K562 (cell line): Measurements from ENCODE around the gene LYPD6B. TPM values are rescaled to one million over a fixed set of nuclear protein-coding genes. Genes with fewer than 3 reads are reported as not detected.

Experiments
- ATAC-seq: fragments of 200-7000 bp; cut with Tn5 transposase; 3 replicates; pipeline ENCODE4 v1.9.1; 2020; ENCODE audit warnings: moderate library complexity
- BruUV-seq: library from RNA; stranded (reverse); fragments of 400-500 nt; replicated peaks from 2 replicates; lab custom pipeline; 2021; lab: Mats Ljungman, UMichigan
- CTCF ChIA-PET: fragments of 300-600 bp; formaldehyde crosslinking; extraction: SDS; loops from one replicate; lab custom pipeline; 2021; ENCODE audit warnings: low intra/inter-chr PET ratio; lab: Yijun Ruan, JAX
- POLR2A ChIA-PET: fragments of 300-600, 350-650 bp; sonication (Branson Sonifier 250); formaldehyde crosslinking; extraction: SDS; loops from one replicate; lab custom pipeline; 2021; ENCODE audit warnings: antibody characterized with exemption, inconsistent platforms; lab: Yijun Ruan, JAX
- DNase-seq, 4 experiments: peaks; one replicate each; pipeline versions ENCODE4 v3.0.0 to v3.0.0-alpha.2; 2011 to 2018; ENCODE audit warnings: low spot score in 3 of 4, mixed read lengths in 3 of 4; ENCODE audit errors: extremely low read depth in 1 of 4
- FAIRE-seq: peaks from 2 replicates; lab custom pipeline; 2011; peaks lifted over from hg19 to GRCh38; lab: Jason Lieb, UNC
- H2AFZ ChIP-seq: 2 replicates; pipeline ENCODE4 v1.6.0; 2011; ENCODE audit warnings: low read depth, low read length, control low read depth, inconsistent platforms
- H3K27ac ChIP-seq: fragments of 200-600 bp; 3 replicates; pipeline ENCODE4 v1.8.0; 2011; ENCODE audit warnings: low read depth, mild to moderate bottlenecking, control low read depth, inconsistent platforms, low read length, moderate library complexity, mixed read lengths; ENCODE audit errors: extremely low read depth
- H3K27me3 ChIP-seq, 2 experiments: fragments of 300-600 bp in 1 of 2; 2 replicates in 1 of 2; 3 replicates in 1 of 2; pipeline versions ENCODE4 v1.6.0 to v1.8.0; 2011; ENCODE audit warnings: inconsistent platforms in 2 of 2, low read length in 2 of 2, mild to moderate bottlenecking in 1 of 2, mixed read lengths in 1 of 2, moderate library complexity in 1 of 2; ENCODE audit not compliant: control insufficient read depth in 2 of 2, insufficient read depth in 2 of 2
- H3K36me3 ChIP-seq: fragments of 300-600 bp; 3 replicates; pipeline ENCODE4 v1.8.0; 2011; ENCODE audit warnings: mild to moderate bottlenecking, low read length, inconsistent platforms; ENCODE audit not compliant: control insufficient read depth, insufficient read depth
- H3K4me1 ChIP-seq, 2 experiments: fragments of 200-600 bp in 1 of 2; replicated peaks in 1 of 2; 2 replicates in 1 of 2; 3 replicates in 1 of 2; pipeline versions ENCODE4 v1.5.1 to v1.8.0; 2011; ENCODE audit warnings: inconsistent platforms in 2 of 2, low read length in 2 of 2, mild to moderate bottlenecking in 1 of 2, mixed read lengths in 1 of 2, moderate library complexity in 1 of 2; ENCODE audit not compliant: control insufficient read depth in 2 of 2, insufficient read depth in 2 of 2
- H3K4me2 ChIP-seq: 2 replicates; pipeline ENCODE4 v1.6.1; 2011; ENCODE audit warnings: low read length, control low read depth, inconsistent platforms, mixed read lengths; ENCODE audit not compliant: insufficient read depth
- H3K4me3 ChIP-seq: fragments of 200-600 bp; sonication (generic), shearing (Covaris generic); 2 replicates; pipeline ENCODE4 v1.5.1; 2016; ENCODE audit warnings: control low read depth, inconsistent platforms
- H3K79me2 ChIP-seq: fragments of 200-600 bp; 3 replicates; pipeline ENCODE4 v1.8.0; 2011; ENCODE audit warnings: low read length, inconsistent platforms; ENCODE audit not compliant: control insufficient read depth, insufficient read depth
- H3K9ac ChIP-seq, 2 experiments: 2 replicates each; pipeline versions ENCODE4 v1.6.0 to v1.6.1; 2011; ENCODE audit warnings: low read depth in 2 of 2, low read length in 2 of 2, control low read depth in 1 of 2, inconsistent platforms in 1 of 2, mild to moderate bottlenecking in 1 of 2, mixed read lengths in 1 of 2; ENCODE audit not compliant: insufficient read depth in 1 of 2
- H3K9me1 ChIP-seq: one replicate; pipeline ENCODE4 v1.6.0; 2011; ENCODE audit warnings: inconsistent platforms, mild to moderate bottlenecking, low read length, moderate library complexity; ENCODE audit not compliant: control insufficient read depth, insufficient read depth
- H3K9me3 ChIP-seq: replicated peaks from 2 replicates; pipeline ENCODE4 v1.5.1; 2011; ENCODE audit warnings: low read depth, low read length, inconsistent platforms; ENCODE audit not compliant: control insufficient read depth, insufficient read depth
- H4K20me1 ChIP-seq: replicated peaks from 2 replicates; pipeline ENCODE4 v1.6.1; 2011; ENCODE audit warnings: low read length, inconsistent platforms, mixed read lengths; ENCODE audit not compliant: control insufficient read depth, insufficient read depth
- ATF1 ChIP-seq, 2 experiments: fragments of 450-650 bp in 1 of 2; IDR thresholded peaks; 2 replicates each; pipeline ENCODE4 v1.6.1; 2016; ENCODE audit warnings: missing compliant biosample characterization in 1 of 2, missing genetic modification characterization in 1 of 2
- DNMT1 ChIP-seq: fragments of 450-650 bp; IDR thresholded peaks from 2 replicates; pipeline ENCODE4 v1.6.1; 2016; ENCODE audit warnings: antibody characterized with exemption, mild to moderate bottlenecking
- RBM17 ChIP-seq: fragments of 200-400 bp; formaldehyde crosslinking; IDR thresholded peaks from 2 replicates; pipeline ENCODE4 v1.6.1; 2017; ENCODE audit warnings: low read depth, mild to moderate bottlenecking, low read length, borderline replicate concordance
- SMARCE1 ChIP-seq: fragments of 450-650 bp; IDR thresholded peaks from 2 replicates; pipeline ENCODE4 v1.7.1; 2016; ENCODE audit warnings: mild to moderate bottlenecking
- TCF3 ChIP-seq: sonication (generic); formaldehyde crosslinking; IDR thresholded peaks from 2 replicates; pipeline ENCODE4 v1.4.0; 2020; ENCODE audit warnings: mild to moderate bottlenecking, missing genetic modification reagents
- ZNF408 ChIP-seq: fragments of 250-450 bp; sonication (Bioruptor Pico); IDR thresholded peaks from 2 replicates; pipeline ENCODE4 v1.4.0; 2020; ENCODE audit warnings: low read depth, mild to moderate bottlenecking, moderate library complexity
- WGBS: fragments of 100-300 bp; shearing (Covaris generic); methylation state at CpG from one replicate; pipeline ENCODE4 v1.1.6; 2016; ENCODE audit warnings: low coverage, mixed read lengths; ENCODE audit not compliant: insufficient coverage; ENCODE audit errors: missing lambda C conversion rate; 5-methylcytosine and 5-hydroxymethylcytosine counted together
- in situ Hi-C: fragments of 300-500 bp; cut with MboI; formaldehyde crosslinking; loops from 4 replicates; pipeline ENCODE4 v1.15.0; 2018; ENCODE audit warnings: inconsistent platforms, mixed read lengths
- intact Hi-C: fragments of 100-400 bp; cut with micrococcal nuclease; formaldehyde crosslinking; loops from 2 replicates; pipeline ENCODE4 v1.14.2; 2022
- polyA plus RNA-seq, 8 experiments: library from polyadenylated mRNA; depleted of rRNA in 4 of 8; stranded (reverse) in 5 of 8; unstranded in 3 of 8; fragments of >200 nt; fragmentation: Nextera tagmentation in 2 of 8; fragmentation: Illumina TruSeq in 1 of 8; extraction: Ambion mirVana in 2 of 8; extraction: Trizol in 1 of 8; gene quantifications; 2 replicates each; pipeline versions ENCODE4 v1.2.1 to v1.2.3, GENCODE V29; 2011 to 2014; ENCODE audit warnings: inconsistent platforms in 1 of 8, missing spikeins in 1 of 8
- total RNA-seq, 7 experiments: library from RNA; depleted of rRNA in 6 of 7; stranded (reverse); fragments of >200 nt in 6 of 7; fragmentation: Illumina TruSeq in 2 of 7; extraction: Trizol in 2 of 7; gene quantifications; 2 replicates each; pipeline versions ENCODE4 v1.2.1 to v1.2.3, GENCODE V29; 2011 to 2021; ENCODE audit warnings: low replicate concordance in 1 of 7
- TF ChIP-seq, protein P1 (sequence below): fragments of 250-450 bp; sonication (Bioruptor Pico); IDR thresholded peaks from 2 replicates; pipeline ENCODE4 v1.5.0; 2021; ENCODE audit warnings: mild to moderate bottlenecking, moderate library complexity

LYPD6B gene
- total and polyA plus RNA-seq, 9 of the 15 experiments (the other 6 are each of a cell fraction or from before 2014, with no cell fraction given), result not detected

DNA sequence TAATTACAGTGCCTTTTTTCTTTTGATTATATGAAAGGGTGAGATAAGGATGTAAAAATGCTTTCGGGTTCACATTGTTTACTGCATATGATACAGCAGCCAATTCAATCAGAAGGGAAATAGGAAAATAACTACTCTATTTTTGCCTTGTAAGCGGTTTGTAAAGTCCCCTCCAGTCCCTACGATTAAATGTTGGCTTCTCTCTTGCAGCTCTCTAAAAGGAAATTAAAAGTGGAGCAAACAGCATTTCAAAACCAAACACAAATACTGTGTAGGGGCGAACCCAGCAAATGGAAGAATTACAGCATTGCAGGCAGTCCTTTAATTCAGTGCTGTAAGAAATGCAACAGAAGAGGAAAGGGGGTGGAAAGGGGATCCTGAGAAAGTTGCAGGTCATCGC, 18.9 kb downstream of the LYPD6B start:
- DNase-seq (no peak), FAIRE-seq (no peak), ATAC-seq (no peak)
- Histone ChIP-seq H3K36me3 (no peaks in the 10 kb centered on the region), H3K27me3 (no peaks in the 10 kb centered on the region), H3K9me1 (no peaks in the 10 kb centered on the region), H3K4me2 (no peak overlapping the region), H3K4me3 (no peak overlapping the region), H3K9me3 (no peaks in the 10 kb centered on the region), H3K27ac (no peak overlapping the region), H3K9ac (no peak overlapping the region), H3K4me1 (no peaks in the 10 kb centered on the region), H2AFZ (no peak overlapping the region), H3K79me2 (no peaks in the 10 kb centered on the region), H4K20me1 (no peaks in the 10 kb centered on the region)
- CTCF ChIA-PET, result no interaction called here
- WGBS, result 0% methylated on average over 5 of the region's 5 CpGs
- POLR2A ChIA-PET, result no interaction called here
- no peak for TF ChIP-seq RBM17
- TF ChIP-seq SMARCE1, result no peak
- no peak for TF ChIP-seq ZNF408
- no peak for TF ChIP-seq DNMT1
- no peak for TF ChIP-seq ATF1 (CRISPR knock-in tag; IDR thresholded peaks at IDR 0.05)
- no peak for TF ChIP-seq ATF1 (tag; IDR thresholded peaks at IDR 0.05)
- no peak for TF ChIP-seq TCF3 (CRISPR knock-in tag)
- TF ChIP-seq, protein P1, sequence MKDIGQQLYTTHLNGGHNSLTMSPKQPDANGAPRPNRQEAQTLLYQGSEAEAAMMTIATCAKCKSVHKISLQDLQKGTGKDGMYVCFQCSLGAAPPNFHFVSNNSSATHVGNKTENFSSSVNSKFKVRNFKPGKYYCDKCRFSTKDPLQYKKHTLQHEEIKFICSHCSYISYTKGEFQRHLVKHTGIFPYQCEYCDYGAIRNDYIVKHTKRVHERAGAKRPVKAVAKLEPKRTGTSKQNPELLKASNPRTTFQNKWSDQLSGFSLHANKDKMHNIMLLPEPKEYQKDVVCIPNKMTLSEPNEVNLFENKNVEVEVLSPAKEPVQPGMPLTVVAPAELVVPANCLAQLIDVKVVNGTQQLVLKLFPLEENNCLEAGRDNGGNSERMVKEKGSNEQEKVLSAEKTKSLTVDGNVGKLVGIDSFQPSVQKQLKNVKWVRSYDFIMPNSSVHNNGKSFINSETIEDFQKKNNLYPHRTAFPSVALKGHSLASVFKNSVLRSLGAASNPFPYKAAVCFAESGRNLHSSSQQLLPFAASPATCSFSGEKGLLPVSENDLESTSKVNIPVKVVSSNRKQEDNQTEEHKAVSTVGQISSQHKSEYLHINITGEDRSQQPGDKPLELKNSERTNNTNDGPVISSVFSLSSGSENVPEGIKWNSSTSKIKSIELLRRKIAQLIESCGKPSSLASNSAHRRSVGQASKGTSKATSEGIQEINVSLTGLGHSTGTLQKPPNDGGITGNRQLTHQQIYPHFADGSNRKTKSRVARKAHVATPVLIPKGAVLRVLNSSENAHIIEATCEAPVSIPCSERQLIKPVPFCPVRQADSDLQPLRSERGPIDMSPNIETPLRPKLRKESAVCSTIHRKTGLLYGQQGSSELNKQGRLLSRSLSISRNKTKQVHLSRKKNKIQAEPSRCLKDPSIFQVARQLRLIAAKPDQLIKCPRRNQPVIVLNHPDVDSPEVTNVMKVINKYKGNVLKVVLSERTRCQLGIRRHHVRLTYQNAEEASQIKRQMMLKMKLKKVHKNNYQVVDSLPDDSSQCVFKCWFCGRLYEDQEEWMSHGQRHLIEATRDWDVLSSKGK (CRISPR knock-in tag), result no peak
- intact Hi-C loops, result no loop called here
- BruUV-seq, result no TSS peak
- in situ Hi-C loops, result no loop called here
